HUES6 (cell line): ENCODE data around the gene SYNJ2.
A peak's percentile ranks its signal among the peaks of the same experiment; 100 is the strongest.

Experiments
- H3K27ac ChIP-seq: 2 replicates; pipeline ENCODE4 v1.7.0; 2013; ENCODE audit warnings: low read depth, mild to moderate bottlenecking, low read length, inconsistent platforms
- H3K27me3 ChIP-seq: 2 replicates; pipeline ENCODE4 v1.6.1; 2013; ENCODE audit warnings: low read length; ENCODE audit not compliant: control insufficient read depth, insufficient read depth
- H3K36me3 ChIP-seq: 2 replicates; pipeline ENCODE4 v1.6.1; 2013; ENCODE audit warnings: low read length; ENCODE audit not compliant: control insufficient read depth, insufficient read depth
- H3K4me1 ChIP-seq: 2 replicates; pipeline ENCODE4 v1.6.1; 2013; ENCODE audit warnings: low read length; ENCODE audit not compliant: control insufficient read depth, insufficient read depth
- H3K4me3 ChIP-seq: 2 replicates; pipeline ENCODE4 v1.5.1; 2013; ENCODE audit warnings: low read depth, low read length
- H3K9ac ChIP-seq: one replicate; pipeline ENCODE4 v1.6.1; 2013; ENCODE audit warnings: mild to moderate bottlenecking, low read length
- H3K9me3 ChIP-seq: 2 replicates; pipeline ENCODE4 v1.6.1; 2013; ENCODE audit warnings: low read depth, low read length; ENCODE audit not compliant: control insufficient read depth, insufficient read depth

SYNJ2 gene

DNA sequence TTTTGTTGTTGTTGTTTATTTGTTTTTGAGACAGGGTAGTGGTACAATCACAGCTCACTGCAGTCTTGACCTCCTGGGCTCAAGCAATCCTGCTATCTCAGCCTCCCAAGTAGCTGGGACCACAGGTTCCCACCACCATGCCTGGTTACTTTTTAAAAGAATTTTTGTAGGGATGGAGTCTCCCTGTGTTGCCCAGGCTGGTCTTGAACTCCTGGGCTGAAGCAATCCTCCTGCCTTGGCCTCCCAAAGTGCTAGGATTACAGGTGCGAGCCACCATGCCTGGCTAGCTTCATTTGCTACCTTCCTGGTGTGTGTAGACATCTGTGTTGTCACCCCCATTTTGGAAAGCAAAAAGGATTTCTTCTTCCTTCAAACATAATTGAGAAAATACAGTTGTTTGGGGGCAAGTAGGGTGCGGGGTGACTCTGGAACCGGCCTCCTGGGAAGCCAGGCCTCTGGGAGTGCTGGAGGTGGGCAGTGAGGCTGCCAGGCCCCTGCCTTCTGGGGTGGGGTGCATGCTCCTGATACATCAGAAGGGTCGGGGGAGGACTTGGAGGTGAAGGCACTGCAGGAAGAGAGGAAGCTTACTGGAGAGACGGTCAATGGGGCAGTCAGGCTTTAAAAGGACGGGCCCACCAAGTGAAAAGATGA, 28.4 kb downstream of the SYNJ2 start:
- H3K4me3 ChIP-seq, result no peak overlapping the region
- H3K27me3 ChIP-seq, result no peaks in the 10 kb centered on the region
- H3K27ac ChIP-seq, result no peak overlapping the region
- H3K36me3 ChIP-seq, result no peaks in the 10 kb centered on the region
- 0 out of 2 replicates have a peak, but pooled peaks cover 5% of the 10 kb centered on the region for H3K9me3 ChIP-seq
- H3K4me1 ChIP-seq, result 0 out of 2 replicates have a peak, but pooled peaks cover 4% of the 10 kb centered on the region
- H3K9ac ChIP-seq, result no peak overlapping the region

DNA sequence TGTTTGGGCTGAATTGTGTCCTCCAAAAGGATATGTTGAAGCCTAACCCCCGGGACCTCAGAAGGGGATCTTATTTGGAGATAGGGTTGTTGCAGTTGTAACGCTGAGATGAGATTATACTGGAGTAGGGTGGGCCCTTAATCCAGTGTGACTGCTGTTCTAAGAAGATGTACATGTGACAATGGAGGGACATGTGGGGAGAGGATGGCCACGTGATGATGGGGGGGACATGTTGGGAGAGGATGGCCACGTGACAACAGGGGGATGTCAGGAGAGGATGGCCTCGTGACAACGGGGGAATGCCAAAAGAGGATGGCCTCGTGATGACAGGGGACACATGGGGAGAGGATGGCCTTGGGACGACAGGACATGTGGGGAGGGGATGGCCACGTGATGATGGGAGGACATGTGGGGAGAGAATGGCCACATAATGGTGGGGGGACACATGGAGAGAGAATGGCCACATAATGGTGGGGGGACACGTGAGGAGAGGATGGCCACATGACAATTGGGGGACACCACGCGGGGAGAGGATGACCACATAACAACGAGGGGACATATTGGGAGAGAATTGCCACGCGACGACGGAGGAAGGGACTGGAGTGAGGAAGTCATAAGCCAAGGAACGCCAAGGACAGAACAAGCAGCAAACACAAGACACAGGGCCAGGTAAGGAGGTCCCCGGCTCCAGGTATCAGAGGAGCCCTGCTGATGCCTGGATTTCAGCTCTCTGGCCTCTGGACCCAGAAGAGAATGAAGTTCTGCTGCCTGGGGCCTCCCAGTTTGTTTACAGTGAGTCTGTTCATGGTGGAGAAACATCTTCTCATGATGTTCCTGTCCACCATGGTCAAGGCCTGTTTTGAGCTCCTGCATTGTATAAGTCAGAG, 29.2 kb downstream of the SYNJ2 start:
- Histone ChIP-seq H3K27me3 (no peaks in the 10 kb centered on the region), H3K27ac (no peak overlapping the region), H3K36me3 (no peaks in the 10 kb centered on the region), H3K4me3 (no peak overlapping the region), H3K4me1 (0 out of 2 replicates have a peak, but pooled peaks cover 4% of the 10 kb centered on the region), H3K9me3 (0 out of 2 replicates have a peak, but pooled peaks cover 5% of the 10 kb centered on the region), H3K9ac (no peak overlapping the region)

DNA sequence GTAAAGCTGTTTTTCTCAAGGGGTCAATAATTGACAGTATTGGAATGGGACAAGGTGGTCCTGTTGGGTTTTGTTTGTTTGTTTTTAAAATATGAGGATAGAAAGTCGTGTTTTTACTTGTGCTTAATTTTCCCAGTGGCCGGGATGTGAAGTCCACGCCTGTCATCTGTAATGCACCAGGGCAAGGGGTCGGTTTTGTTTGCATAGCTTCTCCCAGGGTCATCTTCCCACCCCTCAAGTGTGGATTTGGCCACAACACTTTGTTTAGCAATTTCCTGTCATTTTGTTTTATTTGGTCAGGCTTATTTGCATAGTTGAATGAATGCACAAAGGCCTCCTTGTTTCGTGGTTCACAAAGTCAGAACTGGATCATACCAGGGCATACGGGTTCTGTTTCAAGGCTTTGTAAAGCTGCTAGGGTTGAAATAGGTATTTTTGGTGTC, 29.8 kb downstream of the SYNJ2 start:
- no peak overlapping the region for H3K4me3 ChIP-seq
- no peaks in the 10 kb centered on the region for H3K27me3 ChIP-seq
- H3K36me3 ChIP-seq, result no peaks in the 10 kb centered on the region
- H3K9ac ChIP-seq, result no peak overlapping the region
- 0 out of 2 replicates have a peak, but pooled peaks cover 5% of the 10 kb centered on the region for H3K9me3 ChIP-seq
- no peak overlapping the region for H3K27ac ChIP-seq
- H3K4me1 ChIP-seq, result 0 out of 2 replicates have a peak, but pooled peaks cover 4% of the 10 kb centered on the region

DNA sequence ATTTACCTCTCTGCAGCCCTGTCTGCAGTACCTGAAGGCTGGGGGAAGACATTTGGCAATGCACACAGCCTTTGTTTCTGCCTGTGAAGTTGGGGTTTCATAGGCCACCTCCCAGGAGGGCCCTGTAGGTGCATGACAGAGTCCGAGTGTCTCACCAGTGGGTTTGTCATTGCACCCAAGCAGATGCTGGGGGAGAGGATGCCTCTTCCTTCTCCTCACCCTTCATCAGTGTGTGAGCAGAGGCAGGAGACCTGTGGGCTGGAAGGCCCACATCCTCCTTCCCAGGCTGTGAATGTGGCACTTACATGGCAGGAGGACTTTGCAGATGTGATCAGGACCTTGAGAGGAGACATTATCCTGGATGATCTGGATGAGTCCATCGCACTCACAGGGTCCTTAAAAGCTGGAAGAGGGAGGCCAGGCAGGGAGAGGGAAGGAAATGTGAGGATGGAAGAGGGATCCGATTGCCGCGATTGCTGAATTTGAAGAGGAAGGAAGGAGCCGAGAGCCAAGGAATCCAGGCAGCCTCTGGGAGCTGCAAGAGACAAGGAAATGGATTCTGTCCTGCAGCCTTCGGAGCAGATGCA, 30.4 kb downstream of the SYNJ2 start:
- H3K4me1 ChIP-seq, result peaks cover 9% of the 10 kb centered on the region; the same call in 1 of the 2 replicates

DNA sequence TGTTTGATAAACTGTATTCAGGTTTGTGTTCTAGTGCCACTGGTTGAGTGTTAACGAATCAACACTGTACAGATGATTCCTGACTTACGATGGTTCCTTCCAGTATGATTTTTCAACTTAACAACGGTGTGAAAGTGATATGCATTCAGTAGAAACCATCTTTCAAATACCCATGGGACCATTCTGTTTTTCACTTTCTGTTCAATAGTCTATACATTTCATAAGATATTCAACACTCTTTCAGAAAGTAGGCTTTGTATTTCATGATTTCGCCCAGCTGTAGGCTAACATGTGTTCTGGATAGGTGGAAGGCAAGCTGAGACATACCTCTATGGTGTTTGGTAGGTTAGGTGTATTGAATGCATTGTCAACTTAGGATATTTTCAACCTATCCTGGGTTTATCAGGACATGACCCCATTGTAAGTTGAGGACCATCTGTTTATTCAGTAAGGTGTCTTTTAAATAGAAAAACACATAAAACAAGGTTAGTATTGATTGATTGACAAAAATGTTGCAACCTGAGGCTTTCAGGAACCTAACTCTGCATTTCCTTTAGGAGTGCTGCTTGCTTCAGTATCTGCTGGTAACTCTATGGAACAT, 32.3 kb downstream of the SYNJ2 start:
- Histone ChIP-seq H3K27ac (no peak overlapping the region), H3K36me3 (no peaks in the 10 kb centered on the region), H3K4me1 (peaks cover 10% of the 10 kb centered on the region; the same call in 1 of the 2 replicates), H3K27me3 (no peaks in the 10 kb centered on the region), H3K4me3 (no peak overlapping the region), H3K9ac (no peak overlapping the region), H3K9me3 (0 out of 2 replicates have a peak, but pooled peaks cover 5% of the 10 kb centered on the region)

More for the DNA sequence above, 30.4 kb downstream of the SYNJ2 start:
- Histone ChIP-seq H3K27ac (no peak overlapping the region), H3K9ac (no peak overlapping the region), H3K9me3 (0 out of 2 replicates have a peak, but pooled peaks cover 5% of the 10 kb centered on the region), H3K36me3 (no peaks in the 10 kb centered on the region), H3K4me3 (no peak overlapping the region), H3K27me3 (no peaks in the 10 kb centered on the region)

DNA sequence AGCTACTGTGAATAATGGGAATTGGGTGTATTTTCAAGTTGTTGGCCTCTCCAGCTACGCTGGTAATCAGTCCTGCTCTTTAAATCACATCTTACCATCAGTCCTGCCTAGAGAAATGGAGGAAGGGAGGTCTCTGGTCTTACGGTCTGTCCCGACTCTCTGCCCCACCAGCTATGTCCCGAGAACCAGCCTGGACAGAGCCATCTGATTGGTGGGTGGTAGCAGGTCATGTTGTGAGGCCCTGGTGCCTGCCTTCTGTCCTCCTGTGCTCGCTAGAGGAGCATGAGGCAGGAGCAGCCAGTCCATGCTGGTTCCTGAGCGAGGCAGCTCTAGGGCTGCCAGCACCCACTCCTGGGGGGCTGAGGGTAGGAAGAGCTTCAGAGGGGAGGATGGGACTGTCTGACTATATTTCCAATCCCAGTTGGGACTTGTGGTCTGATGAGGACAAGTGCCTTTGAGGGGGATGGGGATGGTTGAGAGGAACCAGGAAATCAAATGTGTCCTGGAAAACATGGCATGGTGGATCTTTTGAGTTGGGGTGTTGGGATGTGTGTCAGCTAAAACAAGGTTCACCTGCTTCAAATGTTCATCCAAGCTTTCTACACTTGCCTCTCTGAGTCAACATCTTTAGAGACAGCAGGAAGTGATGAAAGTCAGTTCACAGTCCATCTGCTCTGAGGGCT, 33.0 kb downstream of the SYNJ2 start:
- H3K27ac ChIP-seq, result no peak overlapping the region

DNA sequence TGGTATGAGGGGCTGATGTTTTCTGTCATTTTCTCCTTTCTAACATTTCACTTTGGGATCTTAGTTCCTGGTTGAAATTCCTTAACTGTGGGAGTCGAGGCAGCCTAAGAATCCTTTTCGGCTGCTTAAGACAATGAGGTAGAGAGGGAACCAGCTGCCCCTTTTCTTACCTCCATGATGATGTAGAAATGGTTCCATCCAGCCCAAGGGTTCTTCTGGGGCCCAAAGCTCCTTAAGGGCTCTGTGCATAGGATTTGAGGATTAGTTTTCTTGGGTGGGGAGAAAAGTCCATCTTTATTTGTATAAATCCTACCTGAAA, 33.5 kb downstream of the SYNJ2 start:
- Histone ChIP-seq H3K9ac (no peak overlapping the region), H3K27ac (no peak overlapping the region), H3K27me3 (no peaks in the 10 kb centered on the region), H3K9me3 (0 out of 2 replicates have a peak, but pooled peaks cover 5% of the 10 kb centered on the region), H3K4me1 (peaks cover 10% of the 10 kb centered on the region; the same call in 1 of the 2 replicates), H3K4me3 (no peak overlapping the region), H3K36me3 (peaks cover 3% of the 10 kb centered on the region)

More for the DNA sequence above, 33.0 kb downstream of the SYNJ2 start:
- Histone ChIP-seq H3K4me1 (peaks cover 10% of the 10 kb centered on the region; the same call in 1 of the 2 replicates), H3K27me3 (no peaks in the 10 kb centered on the region), H3K4me3 (no peak overlapping the region), H3K36me3 (no peaks in the 10 kb centered on the region), H3K9me3 (0 out of 2 replicates have a peak, but pooled peaks cover 5% of the 10 kb centered on the region), H3K9ac (no peak overlapping the region)

DNA sequence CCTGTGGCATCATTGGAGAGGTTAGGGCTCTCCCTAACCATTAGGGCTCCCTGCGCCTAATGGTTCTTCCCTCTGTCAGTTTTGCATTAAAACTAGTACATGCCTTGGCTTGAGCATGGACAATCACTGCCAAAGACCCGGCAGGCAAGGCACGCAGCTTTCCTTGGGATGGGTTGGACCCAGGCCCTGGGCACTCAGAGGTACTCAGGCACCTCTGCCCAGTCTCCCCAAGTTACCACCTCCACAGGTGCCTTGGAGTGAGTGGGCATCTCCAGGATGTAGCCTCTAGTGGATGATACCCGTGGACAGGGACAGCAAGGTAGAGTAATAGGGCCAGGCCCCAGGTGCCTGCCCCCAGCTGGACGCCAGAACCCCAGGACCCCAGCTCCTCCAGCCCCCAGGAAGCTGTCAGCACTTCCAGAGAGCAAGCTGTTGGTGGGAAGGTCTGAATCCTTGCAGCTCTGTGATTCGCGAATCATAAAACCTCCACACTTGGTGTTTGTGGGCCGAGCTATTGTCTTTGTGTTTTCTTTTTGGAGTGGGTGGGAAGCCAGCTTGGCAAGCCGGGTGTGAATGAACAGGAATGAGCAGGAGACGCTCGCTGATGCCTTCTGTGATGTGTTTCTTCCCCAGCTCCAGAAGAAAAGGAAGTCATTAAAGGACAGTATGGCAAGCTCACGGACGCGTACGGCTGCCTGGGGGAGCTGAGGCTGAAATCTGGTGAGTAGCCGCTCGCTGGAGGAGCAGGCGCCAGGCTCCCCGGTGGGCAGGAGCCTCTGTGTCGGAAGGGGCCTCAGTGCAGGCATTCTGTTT, 35.1 kb downstream of the SYNJ2 start:
- Histone ChIP-seq H3K36me3 (peaks cover 8% of the 10 kb centered on the region), H3K9ac (peak overlapping the region; percentile 11), H3K27ac (no peak overlapping the region), H3K9me3 (0 out of 2 replicates have a peak, but pooled peaks cover 5% of the 10 kb centered on the region), H3K27me3 (no peaks in the 10 kb centered on the region), H3K4me3 (no peak overlapping the region), H3K4me1 (peaks cover 7% of the 10 kb centered on the region; the same call in 1 of the 2 replicates)

DNA sequence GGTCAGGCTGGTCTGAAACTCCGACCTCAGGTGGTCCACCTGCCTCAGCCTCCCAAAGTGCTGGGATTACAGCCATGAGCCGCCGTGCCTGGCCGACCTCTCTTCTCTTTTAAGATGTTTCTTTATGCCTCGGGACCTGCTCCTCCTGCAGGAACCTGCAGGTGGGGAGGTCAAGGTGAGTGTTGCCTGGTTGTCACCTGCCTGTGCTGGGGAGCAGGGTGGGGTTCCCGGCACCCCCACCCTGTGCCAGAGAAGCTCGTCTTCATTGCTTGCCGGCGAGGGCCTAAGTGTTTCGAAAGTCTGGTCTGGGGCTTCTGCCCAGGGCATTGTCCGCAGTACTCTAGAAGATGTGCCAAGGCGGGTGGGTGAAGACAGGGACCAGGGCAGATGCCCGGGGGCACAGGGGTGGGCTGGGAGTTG, 36.0 kb downstream of the SYNJ2 start:
- no peak overlapping the region for H3K27ac ChIP-seq
- H3K4me1 ChIP-seq, result peaks cover 6% of the 10 kb centered on the region; the same call in 1 of the 2 replicates
- H3K9me3 ChIP-seq, result no peaks in the 10 kb centered on the region
- no peaks in the 10 kb centered on the region for H3K27me3 ChIP-seq
- H3K4me3 ChIP-seq, result no peak overlapping the region
- no peak overlapping the region for H3K9ac ChIP-seq
- H3K36me3 ChIP-seq, result peaks cover 8% of the 10 kb centered on the region
